ENCODE results near the gene SNX25. TPM values are rescaled to one million over a fixed set of nuclear protein-coding genes. Genes with fewer than 3 reads are reported as not detected.

The SNX25 gene
- total RNA-seq, 1 experiment from 2014 or later: 16.7 TPM

DNA sequence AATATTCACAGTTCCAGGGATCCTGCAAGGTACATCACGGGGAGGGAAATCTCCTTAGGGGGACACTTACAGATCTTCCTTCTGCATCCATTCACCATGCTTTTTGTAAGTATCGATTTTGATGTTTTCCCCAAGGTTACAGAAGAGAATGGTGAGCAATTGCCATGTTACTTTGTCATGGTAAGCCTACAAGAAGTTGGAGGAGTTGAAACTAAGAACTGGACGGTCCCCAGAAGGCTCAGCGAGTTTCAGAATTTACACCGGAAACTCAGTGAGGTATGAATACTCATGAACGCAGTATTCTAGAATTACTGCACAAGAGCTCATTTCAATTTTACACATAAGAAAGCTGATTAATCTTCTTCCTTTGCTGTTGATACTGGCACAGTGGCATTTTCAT lies 132.4 kb downstream of the SNX25 start:
- BruUV-seq (replicated peaks): no TSS peak
- intact Hi-C loops (cut with micrococcal nuclease; ENCODE audit: unreplicated experiment): no loop called here
- in situ Hi-C loops (cut with HindIII; ENCODE audit: low pct_unique_long_range_greater_than_20kb, low sequenced_read_pairs): no loop called here
- TF ChIP-seq SIN3A (IDR thresholded peaks at IDR 0.05; ENCODE audit: borderline replicate concordance, insufficient read depth, low read depth, low read length): no peak
- CTCF ChIA-PET: no interaction called here
- Histone ChIP-seq H3K36me3 (ENCODE audit: control insufficient read depth, insufficient read depth, low read length) (no peaks in the 10 kb centered on the region; the same call in 1 of the 2 replicates), H3K9me3 (ENCODE audit: control insufficient read depth, insufficient read depth, low read depth, low read length) (no peaks in the 10 kb centered on the region), H3K4me3 (ENCODE audit: low read depth in 2 of 2, low read length in 2 of 2) (no peak overlapping the region), H3K27ac (ENCODE audit: low read length) (no peak overlapping the region), H3K27me3 (ENCODE audit: control insufficient read depth, insufficient read depth, low read length) (no peaks in the 10 kb centered on the region), H3K4me1 (ENCODE audit: control insufficient read depth, insufficient read depth, low read length) (no peaks in the 10 kb centered on the region)
- POLR2A ChIA-PET: no interaction called here
- ATAC-seq (no peak), DNase-seq (ENCODE audit: low read depth, low spot score) (no peak)

DNA sequence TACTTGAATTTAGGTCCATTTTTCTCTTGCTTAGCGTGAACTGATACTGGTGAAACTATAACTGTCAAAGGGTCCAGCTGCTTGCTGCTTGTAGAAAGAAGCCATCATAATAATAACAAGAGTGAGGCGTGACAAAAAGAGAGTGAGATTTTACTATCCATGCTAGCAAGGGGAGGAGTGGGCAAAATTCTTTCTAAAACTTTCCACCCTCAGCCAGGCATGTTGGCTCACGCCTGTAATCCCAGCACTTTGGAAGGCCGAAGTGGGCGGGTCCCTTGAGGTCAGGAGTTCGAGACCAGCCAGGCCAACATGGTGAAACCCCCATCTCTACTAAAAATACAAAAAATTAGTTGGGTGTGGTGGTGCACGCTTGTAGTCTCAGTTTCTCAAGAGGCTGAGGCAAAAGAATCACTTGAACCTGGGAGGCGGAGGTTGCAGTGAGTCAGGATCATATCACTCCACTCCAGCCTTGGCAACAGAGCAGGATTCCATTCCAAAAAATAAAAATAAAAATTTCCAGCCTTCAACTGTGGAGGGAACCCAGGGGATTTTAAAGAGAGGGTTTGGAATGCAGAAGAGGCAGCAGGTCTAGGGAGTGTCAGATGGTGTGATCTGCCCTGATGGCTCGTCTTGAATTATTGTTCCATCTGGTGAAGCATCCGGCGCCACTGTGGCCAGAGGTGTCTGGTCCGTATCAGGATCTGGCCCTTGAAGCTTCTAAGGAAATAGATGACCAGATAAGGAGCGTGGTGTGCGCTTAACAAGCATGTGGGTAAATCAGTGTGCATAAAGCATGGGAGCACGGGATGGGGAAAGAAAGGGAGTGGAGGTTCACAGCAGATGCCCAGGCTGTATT lies 134.6 kb downstream of the SNX25 start:
- Histone ChIP-seq H3K27me3 (ENCODE audit: control insufficient read depth, insufficient read depth, low read length) (no peaks in the 10 kb centered on the region), H3K9me3 (ENCODE audit: control insufficient read depth, insufficient read depth, low read depth, low read length) (no peaks in the 10 kb centered on the region), H3K4me1 (ENCODE audit: control insufficient read depth, insufficient read depth, low read length) (no peaks in the 10 kb centered on the region), H3K4me3 (ENCODE audit: low read depth in 2 of 2, low read length in 2 of 2) (no peak overlapping the region), H3K27ac (ENCODE audit: low read length) (no peak overlapping the region), H3K36me3 (ENCODE audit: control insufficient read depth, insufficient read depth, low read length) (no peaks in the 10 kb centered on the region; the same call in 1 of the 2 replicates)
- TF ChIP-seq, protein P1, sequence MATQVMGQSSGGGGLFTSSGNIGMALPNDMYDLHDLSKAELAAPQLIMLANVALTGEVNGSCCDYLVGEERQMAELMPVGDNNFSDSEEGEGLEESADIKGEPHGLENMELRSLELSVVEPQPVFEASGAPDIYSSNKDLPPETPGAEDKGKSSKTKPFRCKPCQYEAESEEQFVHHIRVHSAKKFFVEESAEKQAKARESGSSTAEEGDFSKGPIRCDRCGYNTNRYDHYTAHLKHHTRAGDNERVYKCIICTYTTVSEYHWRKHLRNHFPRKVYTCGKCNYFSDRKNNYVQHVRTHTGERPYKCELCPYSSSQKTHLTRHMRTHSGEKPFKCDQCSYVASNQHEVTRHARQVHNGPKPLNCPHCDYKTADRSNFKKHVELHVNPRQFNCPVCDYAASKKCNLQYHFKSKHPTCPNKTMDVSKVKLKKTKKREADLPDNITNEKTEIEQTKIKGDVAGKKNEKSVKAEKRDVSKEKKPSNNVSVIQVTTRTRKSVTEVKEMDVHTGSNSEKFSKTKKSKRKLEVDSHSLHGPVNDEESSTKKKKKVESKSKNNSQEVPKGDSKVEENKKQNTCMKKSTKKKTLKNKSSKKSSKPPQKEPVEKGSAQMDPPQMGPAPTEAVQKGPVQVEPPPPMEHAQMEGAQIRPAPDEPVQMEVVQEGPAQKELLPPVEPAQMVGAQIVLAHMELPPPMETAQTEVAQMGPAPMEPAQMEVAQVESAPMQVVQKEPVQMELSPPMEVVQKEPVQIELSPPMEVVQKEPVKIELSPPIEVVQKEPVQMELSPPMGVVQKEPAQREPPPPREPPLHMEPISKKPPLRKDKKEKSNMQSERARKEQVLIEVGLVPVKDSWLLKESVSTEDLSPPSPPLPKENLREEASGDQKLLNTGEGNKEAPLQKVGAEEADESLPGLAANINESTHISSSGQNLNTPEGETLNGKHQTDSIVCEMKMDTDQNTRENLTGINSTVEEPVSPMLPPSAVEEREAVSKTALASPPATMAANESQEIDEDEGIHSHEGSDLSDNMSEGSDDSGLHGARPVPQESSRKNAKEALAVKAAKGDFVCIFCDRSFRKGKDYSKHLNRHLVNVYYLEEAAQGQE (IDR thresholded peaks at IDR 0.05; ENCODE audit: insufficient read depth in 1 of 2, low read depth in 2 of 2, low read length in 1 of 2): no peak
- no peak for TF ChIP-seq SIN3A (IDR thresholded peaks at IDR 0.05; ENCODE audit: borderline replicate concordance, insufficient read depth, low read depth, low read length)
- TF ChIP-seq POLR2AphosphoS5 (IDR thresholded peaks at IDR 0.05; ENCODE audit: low read depth, low read length): no peak
- TF ChIP-seq TCF7L2 (IDR thresholded peaks at IDR 0.05; ENCODE audit: low read depth, low read length): no peak
- TF ChIP-seq, protein P2, sequence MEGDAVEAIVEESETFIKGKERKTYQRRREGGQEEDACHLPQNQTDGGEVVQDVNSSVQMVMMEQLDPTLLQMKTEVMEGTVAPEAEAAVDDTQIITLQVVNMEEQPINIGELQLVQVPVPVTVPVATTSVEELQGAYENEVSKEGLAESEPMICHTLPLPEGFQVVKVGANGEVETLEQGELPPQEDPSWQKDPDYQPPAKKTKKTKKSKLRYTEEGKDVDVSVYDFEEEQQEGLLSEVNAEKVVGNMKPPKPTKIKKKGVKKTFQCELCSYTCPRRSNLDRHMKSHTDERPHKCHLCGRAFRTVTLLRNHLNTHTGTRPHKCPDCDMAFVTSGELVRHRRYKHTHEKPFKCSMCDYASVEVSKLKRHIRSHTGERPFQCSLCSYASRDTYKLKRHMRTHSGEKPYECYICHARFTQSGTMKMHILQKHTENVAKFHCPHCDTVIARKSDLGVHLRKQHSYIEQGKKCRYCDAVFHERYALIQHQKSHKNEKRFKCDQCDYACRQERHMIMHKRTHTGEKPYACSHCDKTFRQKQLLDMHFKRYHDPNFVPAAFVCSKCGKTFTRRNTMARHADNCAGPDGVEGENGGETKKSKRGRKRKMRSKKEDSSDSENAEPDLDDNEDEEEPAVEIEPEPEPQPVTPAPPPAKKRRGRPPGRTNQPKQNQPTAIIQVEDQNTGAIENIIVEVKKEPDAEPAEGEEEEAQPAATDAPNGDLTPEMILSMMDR (IDR thresholded peaks at IDR 0.05): no peak
- DNase-seq (ENCODE audit: low read depth, low spot score): no peak
- CTCF ChIA-PET: no interaction called here
- BruUV-seq (replicated peaks): no TSS peak
- in situ Hi-C loops (cut with HindIII; ENCODE audit: low pct_unique_long_range_greater_than_20kb, low sequenced_read_pairs): no loop called here
- intact Hi-C loops (cut with micrococcal nuclease; ENCODE audit: unreplicated experiment): no loop called here
- POLR2A ChIA-PET: no interaction called here
- ATAC-seq: no peak
